ENCODE results near the gene BMP2K.

GRCh38 chr4:78960926-78961325 is 184.8 kb downstream of the BMP2K start:
- TF ChIP-seq CTCF (optimal IDR thresholded peaks at IDR 0.05 in 1 of 3, IDR thresholded peaks at IDR 0.05 in 1 of 3, conservative IDR thresholded peaks at IDR 0.05 in 1 of 3; ENCODE audit: extremely low read depth in 1 of 3, insufficient read depth in 2 of 3, low read length in 3 of 3) (no peak), EZH2 (IDR thresholded peaks at IDR 0.05; ENCODE audit: low read length) (no peak)
